Measurements from ENCODE around the gene ATXN2L. TPM values are rescaled to one million over a fixed set of nuclear protein-coding genes. Genes with fewer than 3 reads are reported as not detected.

ATXN2L gene
- total and polyA plus RNA-seq, 3 experiments from 2014 or later = 31.0 to 267 (median 266) TPM

GRCh38 chr16:28874406-28874805 is 51.6 kb downstream of the ATXN2L start:
- no peaks in the 10 kb centered on the region for H3K27me3 ChIP-seq (ENCODE audit: insufficient read depth, low read length, poor library complexity, severe bottlenecking)
- peaks cover 6% of the 10 kb centered on the region for H3K4me1 ChIP-seq (ENCODE audit: insufficient read depth, low read length)
- Mint-ChIP-seq H3K4me1 (peaks cover 4 to 9% (median 4%) of the 10 kb centered on the region in 3 donors), H3K9me3 (no peaks in the 10 kb centered on the region), H3K36me3 (peaks cover 0 to 40% (median 7%) of the 10 kb centered on the region in 3 donors), H3K27me3 (no peaks in the 10 kb centered on the region), H3K27ac (peak overlapping the region in 2 of 8 donors; percentile 32 to 35), H3K4me3 (no peak overlapping the region)
- ChIA-PET POLR2A (interaction anchor here (0.7 to 1.4 kb wide), 2 partner anchors 11 to 30 kb away, joined by 5 to 6 read pairs; partner anchors contain the start of gene SH2B1), CTCF (interaction anchor here (0.8 to 5.1 kb wide), 8 partner anchors 11 to 76 kb away, joined by 3 to 34 read pairs (median 3); partner anchors contain the start of genes NFATC2IP, SH2B1 and TUFM)
- DNase-seq = no peak
- no peaks in the 10 kb centered on the region for H3K9me3 ChIP-seq (ENCODE audit: low read length)
- H3K27ac ChIP-seq (ENCODE audit: low read depth, low read length) = no peak overlapping the region
- peaks cover 8% of the 10 kb centered on the region for H3K36me3 ChIP-seq (ENCODE audit: insufficient read depth, low read length)
- no peak overlapping the region for H3K4me3 ChIP-seq (ENCODE audit: low read length)

GRCh38 chr16:28875134-28876018 is 52.6 kb downstream of the ATXN2L start:
- no peaks in the 10 kb centered on the region for H3K9me3 ChIP-seq (ENCODE audit: low read length)
- H3K4me3 ChIP-seq (ENCODE audit: low read length) = no peak overlapping the region
- Mint-ChIP-seq H3K9me3 (no peaks in the 10 kb centered on the region), H3K27ac (peak overlapping the region in 1 of 8 donors; percentile 10), H3K27me3 (no peaks in the 10 kb centered on the region), H3K4me1 (peaks cover 5 to 11% (median 5%) of the 10 kb centered on the region in 3 donors), H3K36me3 (peaks cover 0 to 31% (median under 1%) of the 10 kb centered on the region in 3 donors), H3K4me3 (no peak overlapping the region)
- ChIA-PET CTCF (interaction anchor here (0.8 to 1.3 kb wide), 5 partner anchors 13 to 72 kb away, joined by 3 to 7 read pairs (median 3); no protein-coding TSS in a partner anchor), POLR2A (interaction anchor here (0.7 kb wide), 1 partner anchor 29 kb away, joined by 6 read pairs; no protein-coding TSS in a partner anchor)
- no peak overlapping the region for H3K27ac ChIP-seq (ENCODE audit: low read depth, low read length)
- H3K4me1 ChIP-seq (ENCODE audit: insufficient read depth, low read length) = peaks cover 10% of the 10 kb centered on the region
- no peaks in the 10 kb centered on the region for H3K36me3 ChIP-seq (ENCODE audit: insufficient read depth, low read length)
- no peak for DNase-seq
- H3K27me3 ChIP-seq (ENCODE audit: insufficient read depth, low read length, poor library complexity, severe bottlenecking) = no peaks in the 10 kb centered on the region

- Histone ChIP-seq H3K36me3 (ENCODE audit: insufficient read depth, low read length) (no peaks in the 10 kb centered on the region), H3K4me3 (ENCODE audit: low read length) (no peak overlapping the region), H3K4me1 (ENCODE audit: insufficient read depth, low read length) (peaks cover 14% of the 10 kb centered on the region), H3K27ac (ENCODE audit: low read depth, low read length) (no peak overlapping the region), H3K27me3 (ENCODE audit: insufficient read depth, low read length, poor library complexity, severe bottlenecking) (no peaks in the 10 kb centered on the region), H3K9me3 (ENCODE audit: low read length) (no peaks in the 10 kb centered on the region)
- POLR2A ChIA-PET = no interaction called here
- H3K27ac Mint-ChIP-seq = peak overlapping the region in 1 of 8 donors; percentile 10
- peaks cover 0 to 24% (median 0%) of the 10 kb centered on the region in 3 donors for H3K36me3 Mint-ChIP-seq
- peaks cover 10 to 16% (median 12%) of the 10 kb centered on the region in 3 donors for H3K4me1 Mint-ChIP-seq
- DNase-seq = no peak
- no peaks in the 10 kb centered on the region for H3K9me3 Mint-ChIP-seq
- H3K27me3 Mint-ChIP-seq = no peaks in the 10 kb centered on the region
- peak overlapping the region in 1 of 7 donors; percentile 30 for H3K4me3 Mint-ChIP-seq
- CTCF ChIA-PET = interaction anchor here (1.3 kb wide), 1 partner anchor 69 kb away, joined by 7 read pairs; no protein-coding TSS in a partner anchor
Measured at GRCh38 chr16:28876019-28876659, 53.3 kb downstream of the ATXN2L start.

- H3K4me1 Mint-ChIP-seq = peaks cover 12 to 18% (median 14%) of the 10 kb centered on the region in 3 donors
- H3K27ac ChIP-seq (ENCODE audit: low read depth, low read length) = no peak overlapping the region
- H3K36me3 Mint-ChIP-seq = peaks cover 0 to 18% (median 0%) of the 10 kb centered on the region in 3 donors
- CTCF ChIA-PET = interaction anchor here (1.0 kb wide), 1 partner anchor 68 kb away, joined by 3 read pairs; no protein-coding TSS in a partner anchor
- no peaks in the 10 kb centered on the region for H3K27me3 ChIP-seq (ENCODE audit: insufficient read depth, low read length, poor library complexity, severe bottlenecking)
- DNase-seq = no peak
- H3K4me3 ChIP-seq (ENCODE audit: low read length) = no peak overlapping the region
- peak overlapping the region in 1 of 8 donors; percentile 58 for H3K27ac Mint-ChIP-seq
- no peaks in the 10 kb centered on the region for H3K27me3 Mint-ChIP-seq
- peaks cover 14% of the 10 kb centered on the region for H3K4me1 ChIP-seq (ENCODE audit: insufficient read depth, low read length)
- no peaks in the 10 kb centered on the region for H3K36me3 ChIP-seq (ENCODE audit: insufficient read depth, low read length)
- no peaks in the 10 kb centered on the region for H3K9me3 ChIP-seq (ENCODE audit: low read length)
- POLR2A ChIA-PET = no interaction called here
- H3K9me3 Mint-ChIP-seq = no peaks in the 10 kb centered on the region
- H3K4me3 Mint-ChIP-seq = peak overlapping the region in 1 of 7 donors; percentile 30
Measured at GRCh38 chr16:28876973-28877654, 54.3 kb downstream of the ATXN2L start.

GRCh38 chr16:28877655-28878000 is 54.8 kb downstream of the ATXN2L start:
- Histone ChIP-seq H3K27me3 (ENCODE audit: insufficient read depth, low read length, poor library complexity, severe bottlenecking) (no peaks in the 10 kb centered on the region), H3K4me1 (ENCODE audit: insufficient read depth, low read length) (peaks cover 14% of the 10 kb centered on the region), H3K36me3 (ENCODE audit: insufficient read depth, low read length) (no peaks in the 10 kb centered on the region), H3K4me3 (ENCODE audit: low read length) (no peak overlapping the region), H3K9me3 (ENCODE audit: low read length) (no peaks in the 10 kb centered on the region), H3K27ac (ENCODE audit: low read depth, low read length) (no peak overlapping the region)
- peaks cover 0 to 13% (median 0%) of the 10 kb centered on the region in 3 donors for H3K36me3 Mint-ChIP-seq
- no peak overlapping the region for H3K27ac Mint-ChIP-seq
- DNase-seq = no peak
- CTCF ChIA-PET = interaction anchor here (1.0 kb wide), 1 partner anchor 67 kb away, joined by 3 read pairs; no protein-coding TSS in a partner anchor
- H3K4me3 Mint-ChIP-seq = peak overlapping the region in 3 of 7 donors; percentile 45 to 55 (median 50)
- H3K9me3 Mint-ChIP-seq = no peaks in the 10 kb centered on the region
- H3K27me3 Mint-ChIP-seq = no peaks in the 10 kb centered on the region
- H3K4me1 Mint-ChIP-seq = peaks cover 12 to 18% (median 14%) of the 10 kb centered on the region in 3 donors
- POLR2A ChIA-PET = no interaction called here

GRCh38 chr16:28878083-28878926 is 55.5 kb downstream of the ATXN2L start, which contains the start of gene ATP2A1:
Gene ATP2A1, plus strand, starts transcription at chr16:28878488. Its CDS starts 184 bp downstream, at chr16:28878672.
- Histone ChIP-seq H3K27ac (ENCODE audit: low read depth, low read length) (peak within 1 kb of the TSS; percentile 61), H3K4me1 (ENCODE audit: insufficient read depth, low read length) (peaks cover 14% of the 10 kb centered on the region), H3K4me3 (ENCODE audit: low read length) (peak within 1 kb of the TSS; percentile 87), H3K27me3 (ENCODE audit: insufficient read depth, low read length, poor library complexity, severe bottlenecking) (no peaks in the 10 kb centered on the region), H3K9me3 (ENCODE audit: low read length) (no peaks in the 10 kb centered on the region), H3K36me3 (ENCODE audit: insufficient read depth, low read length) (no peaks in the 10 kb centered on the region)
- ChIA-PET POLR2A (interaction anchor here (1.0 kb wide), 1 partner anchor 15 kb away, joined by 15 read pairs; the partner anchor contains the start of gene SH2B1), CTCF (interaction anchor here (1.8 kb wide), 1 partner anchor 67 kb away, joined by 10 read pairs; no protein-coding TSS in a partner anchor)
- Mint-ChIP-seq H3K4me3 (peak within 1 kb of the TSS; percentile 85 to 95 (median 87)), H3K4me1 (peaks cover 12 to 18% (median 14%) of the 10 kb centered on the region in 3 donors), H3K27ac (peak within 1 kb of the TSS in 3 of 8 donors; percentile 33 to 83 (median 61)), H3K9me3 (no peaks in the 10 kb centered on the region), H3K27me3 (no peaks in the 10 kb centered on the region), H3K36me3 (peaks cover 0 to 8% (median 0%) of the 10 kb centered on the region in 3 donors)
- DNase-seq = no peak

All from CD8-positive, alpha-beta memory T cell (primary cell).